Gastroesophageal sphincter (tissue), 2 donors: ENCODE data around the gene LAD1.

Experiments used
- EP300 ChIP-seq: sonication (generic); formaldehyde crosslinking; IDR thresholded peaks from one replicate; pipeline ENCODE4 v1.6.1; 2017; ENCODE audit warnings: antibody characterized with exemption, mild to moderate bottlenecking
- POLR2A ChIP-seq, 2 donors: fragments of 450-650 bp; IDR thresholded peaks; one replicate each; pipeline ENCODE4 v1.6.1; 2017; ENCODE audit warnings: antibody characterized with exemption in 2 of 2, mild to moderate bottlenecking in 2 of 2, moderate library complexity in 1 of 2
- POLR2AphosphoS5 ChIP-seq: sonication (generic); formaldehyde crosslinking; IDR thresholded peaks from one replicate; pipeline ENCODE4 v1.6.1; 2017; ENCODE audit warnings: antibody characterized with exemption

- no peak for TF ChIP-seq POLR2AphosphoS5
- no peak for TF ChIP-seq POLR2A (IDR thresholded peaks at IDR 0.05)
- no peak for TF ChIP-seq EP300
These were observed 67.1 kb downstream of the LAD1 start for GRCh38 chr1:201332021-201332420.
